ENCODE results near the gene OR9A2.

- TF ChIP-seq, protein P1, sequence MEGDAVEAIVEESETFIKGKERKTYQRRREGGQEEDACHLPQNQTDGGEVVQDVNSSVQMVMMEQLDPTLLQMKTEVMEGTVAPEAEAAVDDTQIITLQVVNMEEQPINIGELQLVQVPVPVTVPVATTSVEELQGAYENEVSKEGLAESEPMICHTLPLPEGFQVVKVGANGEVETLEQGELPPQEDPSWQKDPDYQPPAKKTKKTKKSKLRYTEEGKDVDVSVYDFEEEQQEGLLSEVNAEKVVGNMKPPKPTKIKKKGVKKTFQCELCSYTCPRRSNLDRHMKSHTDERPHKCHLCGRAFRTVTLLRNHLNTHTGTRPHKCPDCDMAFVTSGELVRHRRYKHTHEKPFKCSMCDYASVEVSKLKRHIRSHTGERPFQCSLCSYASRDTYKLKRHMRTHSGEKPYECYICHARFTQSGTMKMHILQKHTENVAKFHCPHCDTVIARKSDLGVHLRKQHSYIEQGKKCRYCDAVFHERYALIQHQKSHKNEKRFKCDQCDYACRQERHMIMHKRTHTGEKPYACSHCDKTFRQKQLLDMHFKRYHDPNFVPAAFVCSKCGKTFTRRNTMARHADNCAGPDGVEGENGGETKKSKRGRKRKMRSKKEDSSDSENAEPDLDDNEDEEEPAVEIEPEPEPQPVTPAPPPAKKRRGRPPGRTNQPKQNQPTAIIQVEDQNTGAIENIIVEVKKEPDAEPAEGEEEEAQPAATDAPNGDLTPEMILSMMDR (IDR thresholded peaks at IDR 0.05 in 2 of 3, conservative IDR thresholded peaks at IDR 0.05 in 1 of 3; ENCODE audit: borderline replicate concordance in 1 of 3, insufficient read depth in 1 of 3, low read depth in 2 of 3, low read length in 2 of 3) = no peak
- TF ChIP-seq ZNF274 (IDR thresholded peaks at IDR 0.05; ENCODE audit: low read depth, low read length) (no peak), POLR2AphosphoS5 (IDR thresholded peaks at IDR 0.05; ENCODE audit: low read depth, low read length) (no peak), RAD21 (IDR thresholded peaks at IDR 0.05; ENCODE audit: low read depth) (no peak), POLR2A (IDR thresholded peaks at IDR 0.05; ENCODE audit: borderline replicate concordance, extremely low read depth, insufficient read depth, insufficient read length) (no peak)
- TF ChIP-seq, protein P2, sequence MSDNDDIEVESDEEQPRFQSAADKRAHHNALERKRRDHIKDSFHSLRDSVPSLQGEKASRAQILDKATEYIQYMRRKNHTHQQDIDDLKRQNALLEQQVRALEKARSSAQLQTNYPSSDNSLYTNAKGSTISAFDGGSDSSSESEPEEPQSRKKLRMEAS (IDR thresholded peaks at IDR 0.05) = no peak
Observed at GRCh38 chr7:143018931-143019330, 8.0 kb downstream of the OR9A2 start.
